ENCODE data around the gene SRRM2. TPM values are rescaled to one million over a fixed set of nuclear protein-coding genes. Genes with fewer than 3 reads are reported as not detected.
A peak's percentile ranks its signal among the peaks of the same experiment; 100 is the strongest.

Gene SRRM2
- total and polyA plus RNA-seq, 9 of the 15 experiments (the other 6 are each of a cell fraction or from before 2014, with no cell fraction given), result 26.7 to 563 (median 81.1) TPM

- TF ChIP-seq SMARCC2 (IDR thresholded peaks at IDR 0.05; ENCODE audit: low read depth), result no peak
- no peak for TF ChIP-seq ZNF232 (CRISPR knock-in tag; IDR thresholded peaks at IDR 0.05)
- TF ChIP-seq ZNF740 (CRISPR knock-in tag; IDR thresholded peaks at IDR 0.05), result peak; percentile 91
- no peak for TF ChIP-seq ZNF740 (tag; IDR thresholded peaks at IDR 0.05)
- TF ChIP-seq ZNF717 (CRISPR knock-in tag; IDR thresholded peaks at IDR 0.05), result no peak
- no peak for TF ChIP-seq TAL1 (IDR thresholded peaks at IDR 0.05)
- TF ChIP-seq MAX (CRISPR knock-in tag; IDR thresholded peaks at IDR 0.05), result peak; percentile 93
- TF ChIP-seq ZNF507 (tag; conservative IDR thresholded peaks at IDR 0.05), result no peak
- TF ChIP-seq POLR2A (conservative IDR thresholded peaks at IDR 0.05), result peak; percentile 32; the same call in 1 of the 2 replicates
- peak; percentile 41; the same call in 1 of the 2 replicates for TF ChIP-seq RAD51 (IDR thresholded peaks at IDR 0.05; ENCODE audit: borderline replicate concordance, low read depth)
- TF ChIP-seq, protein P1, sequence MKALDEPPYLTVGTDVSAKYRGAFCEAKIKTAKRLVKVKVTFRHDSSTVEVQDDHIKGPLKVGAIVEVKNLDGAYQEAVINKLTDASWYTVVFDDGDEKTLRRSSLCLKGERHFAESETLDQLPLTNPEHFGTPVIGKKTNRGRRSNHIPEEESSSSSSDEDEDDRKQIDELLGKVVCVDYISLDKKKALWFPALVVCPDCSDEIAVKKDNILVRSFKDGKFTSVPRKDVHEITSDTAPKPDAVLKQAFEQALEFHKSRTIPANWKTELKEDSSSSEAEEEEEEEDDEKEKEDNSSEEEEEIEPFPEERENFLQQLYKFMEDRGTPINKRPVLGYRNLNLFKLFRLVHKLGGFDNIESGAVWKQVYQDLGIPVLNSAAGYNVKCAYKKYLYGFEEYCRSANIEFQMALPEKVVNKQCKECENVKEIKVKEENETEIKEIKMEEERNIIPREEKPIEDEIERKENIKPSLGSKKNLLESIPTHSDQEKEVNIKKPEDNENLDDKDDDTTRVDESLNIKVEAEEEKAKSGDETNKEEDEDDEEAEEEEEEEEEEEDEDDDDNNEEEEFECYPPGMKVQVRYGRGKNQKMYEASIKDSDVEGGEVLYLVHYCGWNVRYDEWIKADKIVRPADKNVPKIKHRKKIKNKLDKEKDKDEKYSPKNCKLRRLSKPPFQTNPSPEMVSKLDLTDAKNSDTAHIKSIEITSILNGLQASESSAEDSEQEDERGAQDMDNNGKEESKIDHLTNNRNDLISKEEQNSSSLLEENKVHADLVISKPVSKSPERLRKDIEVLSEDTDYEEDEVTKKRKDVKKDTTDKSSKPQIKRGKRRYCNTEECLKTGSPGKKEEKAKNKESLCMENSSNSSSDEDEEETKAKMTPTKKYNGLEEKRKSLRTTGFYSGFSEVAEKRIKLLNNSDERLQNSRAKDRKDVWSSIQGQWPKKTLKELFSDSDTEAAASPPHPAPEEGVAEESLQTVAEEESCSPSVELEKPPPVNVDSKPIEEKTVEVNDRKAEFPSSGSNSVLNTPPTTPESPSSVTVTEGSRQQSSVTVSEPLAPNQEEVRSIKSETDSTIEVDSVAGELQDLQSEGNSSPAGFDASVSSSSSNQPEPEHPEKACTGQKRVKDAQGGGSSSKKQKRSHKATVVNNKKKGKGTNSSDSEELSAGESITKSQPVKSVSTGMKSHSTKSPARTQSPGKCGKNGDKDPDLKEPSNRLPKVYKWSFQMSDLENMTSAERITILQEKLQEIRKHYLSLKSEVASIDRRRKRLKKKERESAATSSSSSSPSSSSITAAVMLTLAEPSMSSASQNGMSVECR (CRISPR knock-in tag; IDR thresholded peaks at IDR 0.05), result peak; percentile 66
- peak; percentile 15 for TF ChIP-seq CCNT2 (IDR thresholded peaks at IDR 0.05; ENCODE audit: borderline replicate concordance, extremely low read depth, insufficient read length, low read depth, low read length)
- no peak for TF ChIP-seq BACH1 (tag; IDR thresholded peaks at IDR 0.05)
- TF ChIP-seq ARNT (IDR thresholded peaks at IDR 0.05), result no peak; a peak in 1 of 4 replicates
- TF ChIP-seq ZNF274 (IDR thresholded peaks at IDR 0.05; ENCODE audit: borderline replicate concordance, low read depth, low read length), result no peak
- TF ChIP-seq FOXP1 (CRISPR knock-in tag; IDR thresholded peaks at IDR 0.05), result 0 out of 2 replicates have a peak, but pooled peaks have one; percentile 62
- 0 out of 2 replicates have a peak, but pooled peaks have one; percentile 45 for TF ChIP-seq SUPT5H (IDR thresholded peaks at IDR 0.05)
- peak; percentile 96 for TF ChIP-seq MYC (IDR thresholded peaks at IDR 0.05; ENCODE audit: low read depth, low read length)
- peak; percentile 96 for TF ChIP-seq MYC (CRISPR knock-in tag; IDR thresholded peaks at IDR 0.05; ENCODE audit: borderline replicate concordance, low read depth)
- peak; percentile 8; the same call in 1 of the 2 replicates for TF ChIP-seq POLR2AphosphoS5 (IDR thresholded peaks at IDR 0.05; ENCODE audit: control insufficient read depth, insufficient read depth, low read depth, low read length)
- TF ChIP-seq POLR2G (IDR thresholded peaks at IDR 0.05; ENCODE audit: low read depth, low read length), result peak; percentile 35
- no peak for TF ChIP-seq RBM15 (IDR thresholded peaks at IDR 0.05; ENCODE audit: insufficient read depth, low read length)
- TF ChIP-seq, protein P2, sequence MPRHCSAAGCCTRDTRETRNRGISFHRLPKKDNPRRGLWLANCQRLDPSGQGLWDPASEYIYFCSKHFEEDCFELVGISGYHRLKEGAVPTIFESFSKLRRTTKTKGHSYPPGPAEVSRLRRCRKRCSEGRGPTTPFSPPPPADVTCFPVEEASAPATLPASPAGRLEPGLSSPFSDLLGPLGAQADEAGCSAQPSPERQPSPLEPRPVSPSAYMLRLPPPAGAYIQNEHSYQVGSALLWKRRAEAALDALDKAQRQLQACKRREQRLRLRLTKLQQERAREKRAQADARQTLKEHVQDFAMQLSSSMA (CRISPR knock-in tag; IDR thresholded peaks at IDR 0.05), result no peak
Observed at GRCh38 chr16:2817340-2818271, 65.2 kb downstream of the SRRM2 start (continued).
